Bronchial epithelial cell (primary cell): Measurements from ENCODE around the gene CCL5. TPM values are rescaled to one million over a fixed set of nuclear protein-coding genes. Genes with fewer than 3 reads are reported as not detected.

Experiments
- DNase-seq: peaks from one replicate; pipeline ENCODE4 v3.0.0-alpha.2; 2010; ENCODE audit warnings: low read depth
- FAIRE-seq: peaks from 2 replicates; lab custom pipeline; 2011; peaks lifted over from hg19 to GRCh38; lab: Jason Lieb, UNC
- H3K27me3 ChIP-seq: 2 replicates; pipeline ENCODE4 v1.5.1; 2011; ENCODE audit warnings: low read length; ENCODE audit not compliant: control insufficient read depth, insufficient read depth
- H3K36me3 ChIP-seq: 2 replicates; pipeline ENCODE4 v1.5.1; 2011; ENCODE audit warnings: low read length; ENCODE audit not compliant: control insufficient read depth, insufficient read depth
- H3K4me3 ChIP-seq: 2 replicates; pipeline ENCODE4 v1.5.1; 2011; ENCODE audit warnings: mild to moderate bottlenecking, low read depth, low read length, control low read depth
- CTCF ChIP-seq: IDR thresholded peaks from 2 replicates; pipeline ENCODE4 v1.5.1; 2011; ENCODE audit warnings: mild to moderate bottlenecking, moderate library complexity, low read length, control low read depth, inconsistent platforms; ENCODE audit not compliant: insufficient read depth, severe bottlenecking
- total RNA-seq: library from RNA; depleted of rRNA; stranded (reverse); fragments of >200 nt; gene quantifications from 2 replicates; pipeline ENCODE4 v1.2.1, GENCODE V29; 2014

CCL5 gene
- total RNA-seq, 1 donor from 2014 or later: not detected

DNA sequence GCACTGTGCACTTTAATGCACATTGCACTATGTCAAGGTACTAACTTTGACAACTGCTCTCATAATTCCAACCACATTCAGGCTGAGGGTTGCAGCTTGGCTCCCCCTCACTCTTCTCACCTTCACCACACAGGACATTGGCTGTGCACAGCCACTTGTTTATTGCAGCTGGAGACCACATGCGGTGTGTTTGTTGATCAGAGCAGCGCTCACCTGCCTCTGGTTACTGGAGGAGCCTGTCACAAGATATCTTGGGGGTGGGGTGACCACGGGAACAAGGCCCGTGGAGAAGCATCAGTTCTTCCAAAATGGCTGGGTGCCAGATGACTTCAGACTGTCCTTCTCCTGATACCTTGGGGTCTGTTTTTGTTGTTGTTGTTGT, 10.6 kb upstream of the CCL5 start:
- H3K4me3 ChIP-seq: no peak overlapping the region
- FAIRE-seq: no peak
- H3K36me3 ChIP-seq: no peaks in the 10 kb centered on the region
- DNase-seq: no peak
- H3K27me3 ChIP-seq: no peaks in the 10 kb centered on the region
- TF ChIP-seq CTCF: no peak

GRCh38 chr17:35889818-35890773, 9.9 kb upstream of the CCL5 start:
- Histone ChIP-seq H3K27me3 (no peaks in the 10 kb centered on the region), H3K4me3 (no peak overlapping the region), H3K36me3 (no peaks in the 10 kb centered on the region)
- DNase-seq (peak; percentile 18), FAIRE-seq (no peak)
- TF ChIP-seq CTCF: no peak

- TF ChIP-seq CTCF: no peak
- no peak for DNase-seq
- Histone ChIP-seq H3K4me3 (no peak overlapping the region), H3K36me3 (no peaks in the 10 kb centered on the region), H3K27me3 (no peaks in the 10 kb centered on the region)
- no peak for FAIRE-seq
Observed at GRCh38 chr17:35889241-35889640, 9.1 kb upstream of the CCL5 start.

GRCh38 chr17:35878361-35878760, 1.8 kb downstream of the CCL5 start:
- DNase-seq (no peak), FAIRE-seq (no peak)
- no peaks in the 10 kb centered on the region for H3K36me3 ChIP-seq
- H3K4me3 ChIP-seq: no peak overlapping the region
- TF ChIP-seq CTCF: no peak
- H3K27me3 ChIP-seq: no peaks in the 10 kb centered on the region

DNA sequence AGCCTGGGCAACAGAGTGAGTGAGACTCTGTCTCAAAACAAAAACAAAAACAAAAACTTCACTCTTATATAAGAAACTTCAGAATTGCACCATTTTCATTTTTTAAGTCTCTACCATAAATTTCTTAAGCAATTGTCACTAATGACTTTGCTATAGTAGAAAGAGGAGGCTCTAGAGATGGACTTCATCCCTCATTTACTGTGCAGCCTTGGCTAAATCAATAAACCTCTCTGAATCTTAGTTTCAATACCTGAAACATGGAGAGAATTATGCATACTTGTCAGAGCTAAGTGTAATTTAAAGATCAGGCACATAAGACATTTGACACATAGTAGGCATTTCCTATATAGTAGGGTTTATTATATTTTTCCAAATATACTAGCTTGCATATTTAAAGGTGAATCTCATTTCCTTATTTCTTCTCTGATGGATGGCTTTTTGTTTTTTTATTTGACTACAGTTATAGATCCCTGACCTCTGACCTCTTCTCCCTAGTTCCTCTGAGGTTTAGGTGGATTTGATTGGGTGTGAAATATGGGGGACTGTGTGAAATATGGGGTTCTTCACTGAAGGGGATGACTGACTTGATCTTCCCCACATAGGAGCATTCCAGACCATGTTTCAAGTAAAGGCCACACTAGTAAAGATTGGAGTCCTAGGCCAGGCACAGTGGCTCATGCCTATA, 2.7 kb downstream of the CCL5 start:
- no peak for FAIRE-seq

More for the DNA sequence above, 2.7 kb downstream of the CCL5 start:
- H3K4me3 ChIP-seq: no peak overlapping the region
- H3K27me3 ChIP-seq: no peaks in the 10 kb centered on the region
- TF ChIP-seq CTCF: no peak
- no peak for DNase-seq
- H3K36me3 ChIP-seq: no peaks in the 10 kb centered on the region
